Adrenal gland (tissue), 12 donors: ENCODE measurements around the gene AHNAK2. TPM values are rescaled to one million over a fixed set of nuclear protein-coding genes. Genes with fewer than 3 reads are reported as not detected.
A peak's percentile ranks its signal among the peaks of the same experiment; 100 is the strongest.

Experiments
- DNase-seq, 7 donors: peaks; one replicate each; pipeline ENCODE4 v3.0.0-alpha.2; 2019 to 2020
- H3K27ac ChIP-seq, 5 donors: fragments of 200-600 bp; sonication (generic) in 4 of 5; 1 replicate in 3 of 5; 2 replicates in 2 of 5; pipeline versions ENCODE4 v1.5.1 to v1.8.0; 2016 to 2020; ENCODE audit warnings: mild to moderate bottlenecking in 1 of 5
- H3K27me3 ChIP-seq: fragments of 200-600 bp; 2 replicates; pipeline ENCODE4 v1.8.0; 2021
- H3K36me3 ChIP-seq, 2 donors: fragments of 200-600 bp; replicated peaks in 1 of 2; 1 replicate in 1 of 2; 2 replicates in 1 of 2; pipeline versions ENCODE4 v1.5.1 to v1.8.0; 2018 to 2022
- H3K4me1 ChIP-seq, 2 donors: fragments of 200-600 bp; replicated peaks in 1 of 2; 1 replicate in 1 of 2; 2 replicates in 1 of 2; pipeline versions ENCODE4 v1.5.1 to v1.8.0; 2018 to 2021
- H3K4me3 ChIP-seq, 4 donors: fragments of 200-600 bp; sonication (generic) in 3 of 4; one replicate each; pipeline ENCODE4 v1.5.1; 2016 to 2018
- H3K9me3 ChIP-seq, 3 donors: fragments of 200-600 bp; sonication (generic) in 1 of 3; replicated peaks in 1 of 3; 1 replicate in 2 of 3; 2 replicates in 1 of 3; pipeline versions ENCODE4 v1.5.1 to v1.8.0; 2016 to 2021
- POLR2A ChIP-seq, 2 donors: fragments of 450-650 bp; IDR thresholded peaks; one replicate each; pipeline ENCODE4 v1.6.1; 2017; ENCODE audit warnings: antibody characterized with exemption in 2 of 2, mild to moderate bottlenecking in 2 of 2, moderate library complexity in 1 of 2
- WGBS, 4 donors: extraction: QIAGEN DNeasy Blood & Tissue Kit in 2 of 4; methylation state at CpG; one replicate each; pipeline versions ENCODE4 v1.1.5 to v1.1.7; 2013 to 2017; 5-methylcytosine and 5-hydroxymethylcytosine counted together
- intact Hi-C, 2 donors: fragments of 100-400 bp; cut with DNase I; formaldehyde crosslinking; loops; one replicate each; pipeline versions ENCODE4 v1.14.1 to v1.15.0; 2022 to 2023
- polyA plus RNA-seq, 3 donors: library from polyadenylated mRNA; stranded (reverse); fragments of 200-250 nt in 2 of 3; fragments of 350-450 nt in 1 of 3; fragmentation: Illumina TruSeq in 1 of 3; extraction: RNeasy Lipid Tissue Mini Kit (QIAGEN cat#74804) in 1 of 3; gene quantifications; one replicate each; pipeline ENCODE4 v1.2.3, GENCODE V29; 2013 to 2014
- total RNA-seq, 9 donors: library from RNA; depleted of rRNA in 4 of 9; stranded (reverse); fragments of >200 nt in 4 of 9; fragments of 120-200 nt in 1 of 9; fragmentation: NEBNext Ultra II Directional in 1 of 9; extraction: Animal tissue kit (Norgen Biotek cat#: 25700) in 1 of 9; gene quantifications; one replicate each; pipeline versions ENCODE4 v1.1.0 to v1.2.4, GENCODE V29; 2013 to 2023
- TF ChIP-seq, protein P1 (sequence below), 6 experiments: fragments of 450-650 bp in 4 of 6; fragments of 200-600 bp in 2 of 6; sonication (generic) in 1 of 6; IDR thresholded peaks; 1 replicate in 5 of 6; 2 replicates in 1 of 6; pipeline versions ENCODE4 v1.5.1 to v1.8.0; 2016 to 2021; ENCODE audit warnings: antibody characterized with exemption in 6 of 6, mild to moderate bottlenecking in 2 of 6, moderate library complexity in 1 of 6
- donor health status: healthy with polysubstance abuse.
- donor health status: Bipolar disorder and iron deficiency.
- donor health status: DM: yes; HTN: yes; CAD: no.
- donor health status: DM: no; HTN: no; CAD: no.
- donor health status: DM: no; HTN: no; CAD: no.
- donor health status: DM: yes; HTN: yes; CAD: no.

AHNAK2 gene
- total and polyA plus RNA-seq, 12 donors: 0.67 to 16.0 (median 4.1) TPM

DNA sequence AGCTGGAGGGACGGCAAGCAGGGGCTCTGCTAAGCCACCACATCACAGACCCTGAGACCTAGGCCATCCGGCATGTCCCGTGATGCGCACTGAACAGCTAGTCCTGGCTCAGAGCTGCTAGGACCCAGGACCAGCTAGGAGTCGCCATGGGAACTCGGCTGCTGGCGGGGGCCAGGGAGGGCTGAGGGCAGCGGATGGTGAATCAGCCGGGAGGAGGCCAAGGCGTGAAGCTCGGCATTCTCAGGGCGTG lies 5.1 kb downstream of the AHNAK2 start:
- intact Hi-C loops: loop anchor here in 1 of 2 donors (5.0 kb wide), 1 partner anchor 41 kb away; no protein-coding TSS in a partner anchor
- peak; percentile 82 to 97 (median 94) for DNase-seq

DNA sequence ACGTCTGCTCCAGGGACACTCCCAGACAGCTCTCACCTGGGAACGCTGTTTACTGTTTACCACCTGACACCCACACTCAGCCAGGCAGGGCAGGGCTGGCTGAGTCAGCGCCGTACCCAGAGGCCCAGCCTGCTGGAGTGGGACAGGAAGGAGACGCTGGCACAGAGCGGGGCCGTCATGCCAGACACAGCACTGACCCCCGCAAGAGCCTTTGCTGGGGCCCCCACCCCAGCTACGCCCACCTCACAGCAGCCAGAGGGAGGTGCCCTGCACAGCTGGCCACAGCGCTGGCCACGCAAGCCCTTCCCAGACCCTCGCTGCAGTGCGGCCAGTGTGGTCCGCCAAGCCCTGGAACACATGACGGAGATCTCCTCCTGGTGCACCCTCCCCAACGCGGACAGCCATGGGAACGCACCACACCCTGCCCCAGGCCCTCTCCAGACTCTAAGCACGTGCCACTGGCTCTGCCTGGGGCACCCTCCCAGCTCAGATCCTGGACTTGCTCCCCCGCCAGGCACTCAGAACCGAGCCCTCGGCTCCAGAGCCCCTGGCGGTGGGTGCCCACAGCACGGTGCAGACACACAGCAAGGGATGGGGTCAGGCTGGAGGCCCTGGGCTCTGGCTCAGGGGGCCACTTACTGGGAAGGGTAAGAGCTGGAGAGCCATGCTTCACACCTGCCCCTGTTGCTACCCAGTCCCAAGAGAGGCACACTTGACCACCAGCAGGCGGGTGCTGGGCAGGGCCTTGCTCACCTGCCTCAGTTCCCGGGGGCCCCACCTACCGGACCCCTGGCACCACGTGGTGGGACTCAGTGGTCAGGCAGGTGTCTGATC lies 5.7 kb downstream of the AHNAK2 start:
- peak in 1 of 7 donors; percentile 30 for DNase-seq
- H3K9me3 ChIP-seq: no peaks in the 10 kb centered on the region
- peak overlapping the region in 3 of 5 donors; percentile 48 to 87 (median 77) for H3K27ac ChIP-seq
- intact Hi-C loops: loop anchor here in 1 of 2 donors (5.0 kb wide), 1 partner anchor 40 kb away; no protein-coding TSS in a partner anchor
- peaks cover 15 to 47% of the 10 kb centered on the region in 2 donors for H3K4me1 ChIP-seq
- peaks cover 8% of the 10 kb centered on the region for H3K27me3 ChIP-seq
- 70 to 80% (median 72%) methylated on average over 8 to 28 of the region's 28 CpGs for WGBS, 4 donors
- no peaks in the 10 kb centered on the region for H3K36me3 ChIP-seq
- H3K4me3 ChIP-seq: no peak overlapping the region
- no peak for TF ChIP-seq POLR2A (IDR thresholded peaks at IDR 0.05)
- TF ChIP-seq, protein P1, sequence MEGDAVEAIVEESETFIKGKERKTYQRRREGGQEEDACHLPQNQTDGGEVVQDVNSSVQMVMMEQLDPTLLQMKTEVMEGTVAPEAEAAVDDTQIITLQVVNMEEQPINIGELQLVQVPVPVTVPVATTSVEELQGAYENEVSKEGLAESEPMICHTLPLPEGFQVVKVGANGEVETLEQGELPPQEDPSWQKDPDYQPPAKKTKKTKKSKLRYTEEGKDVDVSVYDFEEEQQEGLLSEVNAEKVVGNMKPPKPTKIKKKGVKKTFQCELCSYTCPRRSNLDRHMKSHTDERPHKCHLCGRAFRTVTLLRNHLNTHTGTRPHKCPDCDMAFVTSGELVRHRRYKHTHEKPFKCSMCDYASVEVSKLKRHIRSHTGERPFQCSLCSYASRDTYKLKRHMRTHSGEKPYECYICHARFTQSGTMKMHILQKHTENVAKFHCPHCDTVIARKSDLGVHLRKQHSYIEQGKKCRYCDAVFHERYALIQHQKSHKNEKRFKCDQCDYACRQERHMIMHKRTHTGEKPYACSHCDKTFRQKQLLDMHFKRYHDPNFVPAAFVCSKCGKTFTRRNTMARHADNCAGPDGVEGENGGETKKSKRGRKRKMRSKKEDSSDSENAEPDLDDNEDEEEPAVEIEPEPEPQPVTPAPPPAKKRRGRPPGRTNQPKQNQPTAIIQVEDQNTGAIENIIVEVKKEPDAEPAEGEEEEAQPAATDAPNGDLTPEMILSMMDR (IDR thresholded peaks at IDR 0.05): no peak

More for the DNA sequence above, 5.1 kb downstream of the AHNAK2 start:
- no peak for TF ChIP-seq POLR2A (IDR thresholded peaks at IDR 0.05)
- TF ChIP-seq, protein P1 (IDR thresholded peaks at IDR 0.05): no peak
- H3K4me3 ChIP-seq: no peak overlapping the region
- H3K27me3 ChIP-seq: peaks cover 5% of the 10 kb centered on the region
- peak overlapping the region in 4 of 5 donors; percentile 48 to 87 (median 76) for H3K27ac ChIP-seq
- no peaks in the 10 kb centered on the region for H3K36me3 ChIP-seq
- H3K9me3 ChIP-seq: no peaks in the 10 kb centered on the region
- peaks cover 20 to 48% of the 10 kb centered on the region in 2 donors for H3K4me1 ChIP-seq
- WGBS, 4 donors: 30 to 50% (median 37%) methylated on average over 6 to 12 of the region's 12 CpGs; no CpG with 5 or more reads in 1 of the 4 donors

DNA sequence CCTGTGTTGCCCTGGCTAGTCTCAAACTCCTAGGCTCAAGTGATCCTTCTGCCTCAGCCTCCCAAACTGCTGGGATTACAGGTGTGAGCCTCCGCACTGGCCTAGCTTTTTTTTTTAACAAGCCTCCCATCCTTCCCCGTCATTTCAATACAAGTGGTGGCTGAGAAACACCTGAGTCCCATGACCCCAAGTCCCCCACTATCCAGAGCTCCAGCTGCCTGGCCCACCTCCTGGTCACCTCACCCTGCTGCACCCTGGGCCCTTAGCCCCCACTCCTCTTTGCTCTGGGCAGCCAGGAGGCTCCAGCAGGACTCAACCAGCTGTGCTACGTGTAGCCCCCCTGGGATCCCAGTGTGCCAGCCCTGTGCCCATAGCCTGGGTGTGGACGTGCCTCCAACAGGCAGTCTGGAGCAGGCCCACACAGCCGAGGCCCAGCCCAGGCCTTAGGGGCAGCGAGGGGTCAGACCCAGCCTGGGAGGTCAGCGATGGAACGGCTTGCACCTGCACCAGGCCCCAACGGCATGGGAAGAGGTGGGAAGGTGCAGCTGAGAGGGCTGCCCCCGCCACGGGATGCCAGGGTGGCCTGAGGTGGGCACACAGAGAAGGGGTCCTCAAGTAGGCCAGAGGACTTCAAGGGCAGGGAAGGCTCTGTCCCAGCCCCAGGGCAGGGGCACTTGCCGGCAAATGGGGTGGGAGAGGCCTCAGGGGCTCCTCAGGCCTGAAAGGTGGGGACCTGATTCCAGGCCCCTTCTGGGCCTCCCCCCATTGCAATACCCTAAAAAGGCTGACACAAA lies 6.5 kb downstream of the AHNAK2 start:
- Histone ChIP-seq H3K36me3 (no peaks in the 10 kb centered on the region), H3K4me1 (peaks cover 13 to 47% of the 10 kb centered on the region in 2 donors), H3K9me3 (no peaks in the 10 kb centered on the region), H3K4me3 (no peak overlapping the region), H3K27me3 (peaks cover 16% of the 10 kb centered on the region), H3K27ac (no peak overlapping the region)
- intact Hi-C loops: loop anchor here in 1 of 2 donors (5.0 kb wide), 1 partner anchor 39 kb away; no protein-coding TSS in a partner anchor
- 91 to 96% (median 95%) methylated on average over 6 to 12 of the region's 12 CpGs for WGBS, 4 donors
- DNase-seq: peak in 1 of 7 donors; percentile 16
- TF ChIP-seq, protein P1 (IDR thresholded peaks at IDR 0.05): no peak
